ENCODE data around the gene KCNB1. TPM values are rescaled to one million over a fixed set of nuclear protein-coding genes. Genes with fewer than 3 reads are reported as not detected.

KCNB1 gene
- total RNA-seq, 1 experiment from 2014 or later, result 0.68 TPM

DNA sequence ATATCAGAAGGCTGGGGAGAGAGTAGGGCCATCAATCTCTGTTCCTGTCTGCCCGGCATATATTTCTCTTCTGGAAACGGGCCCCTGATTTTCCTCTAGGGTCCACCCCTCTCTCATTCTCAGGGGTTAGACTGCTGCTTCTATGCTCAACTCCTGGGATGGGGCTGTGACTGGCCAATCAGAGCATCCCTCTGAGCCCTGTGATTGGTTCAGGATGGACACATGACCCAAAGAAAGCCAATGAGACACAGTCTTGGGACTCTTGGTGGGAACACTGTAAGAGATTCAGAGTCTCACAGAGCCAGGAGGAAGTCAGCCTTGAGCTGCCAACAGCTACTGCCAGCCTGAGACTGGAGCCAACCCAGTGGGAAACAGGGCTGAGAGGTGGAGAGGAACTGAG is 31.0 kb upstream of the KCNB1 start:
- Mint-ChIP-seq H3K36me3 (ENCODE audit: insufficient read depth in 1 of 3, low read depth in 3 of 3) (peaks cover 0 to 7% (median 5%) of the 10 kb centered on the region in 3 experiments; a peak in 4 of 7 replicates), H3K4me3 (no peak overlapping the region), H3K9me3 (no peaks in the 10 kb centered on the region), H3K27me3 (ENCODE audit: low read depth) (no peaks in the 10 kb centered on the region), H3K4me1 (peaks cover 2 to 3% of the 10 kb centered on the region in 2 experiments; a peak in 2 of 4 replicates), H3K27ac (no peak overlapping the region)
- Histone ChIP-seq H3K56ac (ENCODE audit: insufficient read length, low read depth, low read length) (no peak overlapping the region), H2AFZ (ENCODE audit: low read length) (no peak overlapping the region), H3K23ac (ENCODE audit: insufficient read length, low read depth, low read length) (no peak overlapping the region), H4K8ac (replicated peaks; ENCODE audit: insufficient read length, low read depth, low read length) (no peak overlapping the region), H3K9me3 (ENCODE audit: control insufficient read depth, low read depth, low read length) (no peaks in the 10 kb centered on the region), H2BK15ac (ENCODE audit: low read depth, low read length) (no peak overlapping the region), H3K27me3 (ENCODE audit: insufficient read depth, low read length) (no peaks in the 10 kb centered on the region), H4K5ac (ENCODE audit: insufficient read length, low read depth, low read length) (no peak overlapping the region), H4K20me1 (ENCODE audit: control insufficient read depth, insufficient read depth, insufficient read length) (no peaks in the 10 kb centered on the region), H3K18ac (ENCODE audit: insufficient read length, low read depth, low read length) (no peak overlapping the region), H2BK5ac (ENCODE audit: insufficient read length, low read length) (no peak overlapping the region), H2BK20ac (ENCODE audit: low read depth, low read length, poor library complexity, severe bottlenecking) (no peak overlapping the region), H2BK12ac (ENCODE audit: insufficient read length, low read depth, low read length) (no peak overlapping the region), H3K4me1 (ENCODE audit: insufficient read depth, low read length) (no peaks in the 10 kb centered on the region), H3K79me1 (ENCODE audit: insufficient read depth, low read depth, low read length, poor library complexity, severe bottlenecking) (no peaks in the 10 kb centered on the region), H4K91ac (ENCODE audit: insufficient read length, low read depth, low read length) (no peak overlapping the region), H3T11ph (ENCODE audit: low read length) (no peak overlapping the region), H3K9ac (ENCODE audit: extremely low read depth, insufficient read length, low read length) (no peak overlapping the region), H3K14ac (ENCODE audit: insufficient read depth, low read length) (no peak overlapping the region), H3K4me2 (ENCODE audit: insufficient read depth, insufficient read length, low read length) (no peak overlapping the region), H3K79me2 (ENCODE audit: insufficient read depth, low read length) (no peaks in the 10 kb centered on the region), H3K27ac (ENCODE audit: insufficient read length, low read depth, low read length) (no peak overlapping the region), H2BK120ac (ENCODE audit: low read depth, low read length, poor library complexity, severe bottlenecking) (no peak overlapping the region), H2AK5ac (ENCODE audit: insufficient read length, low read length) (no peak overlapping the region), H3K4ac (ENCODE audit: low read depth, low read length) (no peak overlapping the region), H3K23me2 (ENCODE audit: insufficient read length, low read depth, low read length, poor library complexity, severe bottlenecking) (no peaks in the 10 kb centered on the region)
- WGBS (ENCODE audit: extremely low coverage, insufficient read length, low lambda C conversion rate), result no CpG with 5 or more reads among the region's 2 CpGs
- DNase-seq, result no peak
- TF ChIP-seq, protein P1, sequence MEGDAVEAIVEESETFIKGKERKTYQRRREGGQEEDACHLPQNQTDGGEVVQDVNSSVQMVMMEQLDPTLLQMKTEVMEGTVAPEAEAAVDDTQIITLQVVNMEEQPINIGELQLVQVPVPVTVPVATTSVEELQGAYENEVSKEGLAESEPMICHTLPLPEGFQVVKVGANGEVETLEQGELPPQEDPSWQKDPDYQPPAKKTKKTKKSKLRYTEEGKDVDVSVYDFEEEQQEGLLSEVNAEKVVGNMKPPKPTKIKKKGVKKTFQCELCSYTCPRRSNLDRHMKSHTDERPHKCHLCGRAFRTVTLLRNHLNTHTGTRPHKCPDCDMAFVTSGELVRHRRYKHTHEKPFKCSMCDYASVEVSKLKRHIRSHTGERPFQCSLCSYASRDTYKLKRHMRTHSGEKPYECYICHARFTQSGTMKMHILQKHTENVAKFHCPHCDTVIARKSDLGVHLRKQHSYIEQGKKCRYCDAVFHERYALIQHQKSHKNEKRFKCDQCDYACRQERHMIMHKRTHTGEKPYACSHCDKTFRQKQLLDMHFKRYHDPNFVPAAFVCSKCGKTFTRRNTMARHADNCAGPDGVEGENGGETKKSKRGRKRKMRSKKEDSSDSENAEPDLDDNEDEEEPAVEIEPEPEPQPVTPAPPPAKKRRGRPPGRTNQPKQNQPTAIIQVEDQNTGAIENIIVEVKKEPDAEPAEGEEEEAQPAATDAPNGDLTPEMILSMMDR (conservative IDR thresholded peaks at IDR 0.05), result no peak

Data from H9 (cell line).